Measurements from ENCODE around the gene HRH1.
A peak's percentile ranks its signal among the peaks of the same experiment; 100 is the strongest.
"Not testable (repeated sequence)": the region's sequence is repeated elsewhere in the genome, so short reads cannot be mapped to it uniquely, and the experiment has no call there.

Gene HRH1

GRCh38 chr3:11245276-11245675 lies 91.0 kb downstream of the HRH1 start:
- H3K9me3 Mint-ChIP-seq = peaks cover 7% of the 10 kb centered on the region
- no peaks in the 10 kb centered on the region for H3K4me1 Mint-ChIP-seq (ENCODE audit: low read depth)
- H3K4me3 Mint-ChIP-seq = no peak overlapping the region
- no peaks in the 10 kb centered on the region for H3K36me3 Mint-ChIP-seq (ENCODE audit: low read depth)
- no peak overlapping the region for H3K27ac Mint-ChIP-seq
- no peaks in the 10 kb centered on the region for H3K27me3 Mint-ChIP-seq (ENCODE audit: low read depth)

- no peaks in the 10 kb centered on the region for H3K4me1 Mint-ChIP-seq (ENCODE audit: low read depth)
- no peaks in the 10 kb centered on the region for H3K36me3 Mint-ChIP-seq (ENCODE audit: low read depth)
- no peak overlapping the region for H3K27ac Mint-ChIP-seq
- H3K27me3 Mint-ChIP-seq (ENCODE audit: low read depth) = no peaks in the 10 kb centered on the region
- H3K9me3 Mint-ChIP-seq = peaks cover 3% of the 10 kb centered on the region
- H3K4me3 Mint-ChIP-seq = no peak overlapping the region
Measured at GRCh38 chr3:11245827-11246662, 91.8 kb downstream of the HRH1 start.

- H3K36me3 Mint-ChIP-seq (ENCODE audit: low read depth) = no peaks in the 10 kb centered on the region
- H3K9me3 Mint-ChIP-seq = peaks cover 3% of the 10 kb centered on the region
- H3K27me3 Mint-ChIP-seq (ENCODE audit: low read depth) = no peaks in the 10 kb centered on the region
- H3K4me3 Mint-ChIP-seq = no peak overlapping the region
- no peak overlapping the region for H3K27ac Mint-ChIP-seq
- H3K4me1 Mint-ChIP-seq (ENCODE audit: low read depth) = peaks cover 5% of the 10 kb centered on the region
Measured at GRCh38 chr3:11246663-11246970, 92.3 kb downstream of the HRH1 start.

GRCh38 chr3:11247362-11247761 lies 93.1 kb downstream of the HRH1 start:
- no peaks in the 10 kb centered on the region for H3K36me3 Mint-ChIP-seq (ENCODE audit: low read depth)
- H3K27me3 Mint-ChIP-seq (ENCODE audit: low read depth) = no peaks in the 10 kb centered on the region
- no peak overlapping the region for H3K4me3 Mint-ChIP-seq
- no peak overlapping the region for H3K27ac Mint-ChIP-seq
- H3K9me3 Mint-ChIP-seq = peaks cover 3% of the 10 kb centered on the region
- peaks cover 5% of the 10 kb centered on the region for H3K4me1 Mint-ChIP-seq (ENCODE audit: low read depth)

GRCh38 chr3:11248596-11248995 lies 94.3 kb downstream of the HRH1 start:
- H3K27me3 Mint-ChIP-seq (ENCODE audit: low read depth) = peaks cover under 1% of the 10 kb centered on the region
- H3K4me3 Mint-ChIP-seq = no peak overlapping the region
- H3K27ac Mint-ChIP-seq = no peak overlapping the region
- no peaks in the 10 kb centered on the region for H3K36me3 Mint-ChIP-seq (ENCODE audit: low read depth)
- H3K9me3 Mint-ChIP-seq = peaks cover 2% of the 10 kb centered on the region
- peaks cover 5% of the 10 kb centered on the region for H3K4me1 Mint-ChIP-seq (ENCODE audit: low read depth)

- Mint-ChIP-seq H3K36me3 (ENCODE audit: low read depth) (no peaks in the 10 kb centered on the region), H3K27me3 (ENCODE audit: low read depth) (peaks cover 2% of the 10 kb centered on the region), H3K9me3 (no peaks in the 10 kb centered on the region), H3K4me1 (ENCODE audit: low read depth) (peaks cover 5% of the 10 kb centered on the region), H3K27ac (no peak overlapping the region), H3K4me3 (no peak overlapping the region)
Measured at GRCh38 chr3:11250902-11251806, 96.9 kb downstream of the HRH1 start.

- Mint-ChIP-seq H3K4me1 (ENCODE audit: low read depth) (peaks cover 5% of the 10 kb centered on the region), H3K9me3 (no peaks in the 10 kb centered on the region), H3K36me3 (ENCODE audit: low read depth) (no peaks in the 10 kb centered on the region), H3K27me3 (ENCODE audit: low read depth) (peaks cover 2% of the 10 kb centered on the region), H3K4me3 (no peak overlapping the region), H3K27ac (no peak overlapping the region)
Measured at GRCh38 chr3:11251807-11252176, 97.5 kb downstream of the HRH1 start.

- H3K27ac Mint-ChIP-seq = no peak overlapping the region
- no peaks in the 10 kb centered on the region for H3K9me3 Mint-ChIP-seq
- H3K4me1 Mint-ChIP-seq (ENCODE audit: low read depth) = peaks cover 5% of the 10 kb centered on the region
- H3K4me3 Mint-ChIP-seq = no peak overlapping the region
- H3K36me3 Mint-ChIP-seq (ENCODE audit: low read depth) = no peaks in the 10 kb centered on the region
- peaks cover 2% of the 10 kb centered on the region for H3K27me3 Mint-ChIP-seq (ENCODE audit: low read depth)
Measured at GRCh38 chr3:11254876-11255275, 100.6 kb downstream of the HRH1 start.

GRCh38 chr3:11255537-11255936 lies 101.2 kb downstream of the HRH1 start:
- H3K27me3 Mint-ChIP-seq (ENCODE audit: low read depth); H3K9me3 Mint-ChIP-seq; H3K4me3 Mint-ChIP-seq; H3K36me3 Mint-ChIP-seq (ENCODE audit: low read depth); H3K27ac Mint-ChIP-seq; H3K4me1 Mint-ChIP-seq (ENCODE audit: low read depth): not testable (repeated sequence)

- Mint-ChIP-seq H3K27ac (no peak overlapping the region), H3K4me3 (no peak overlapping the region), H3K9me3 (no peaks in the 10 kb centered on the region), H3K4me1 (ENCODE audit: low read depth) (no peaks in the 10 kb centered on the region), H3K27me3 (ENCODE audit: low read depth) (peaks cover 11% of the 10 kb centered on the region), H3K36me3 (ENCODE audit: low read depth) (no peaks in the 10 kb centered on the region)
Measured at GRCh38 chr3:11258958-11259357, 104.7 kb downstream of the HRH1 start.

- Mint-ChIP-seq H3K4me1 (ENCODE audit: low read depth) (no peaks in the 10 kb centered on the region), H3K9me3 (no peaks in the 10 kb centered on the region), H3K27me3 (ENCODE audit: low read depth) (peaks cover 20% of the 10 kb centered on the region), H3K36me3 (ENCODE audit: low read depth) (no peaks in the 10 kb centered on the region), H3K27ac (no peak overlapping the region), H3K4me3 (no peak overlapping the region)
Measured at GRCh38 chr3:11260460-11260859, 106.2 kb downstream of the HRH1 start.

GRCh38 chr3:11269007-11269406 lies 114.7 kb downstream of the HRH1 start:
- Mint-ChIP-seq H3K36me3 (ENCODE audit: low read depth) (no peaks in the 10 kb centered on the region), H3K4me3 (no peak overlapping the region), H3K4me1 (ENCODE audit: low read depth) (peaks cover 18% of the 10 kb centered on the region), H3K27ac (no peak overlapping the region), H3K9me3 (no peaks in the 10 kb centered on the region), H3K27me3 (ENCODE audit: low read depth) (peaks cover 13% of the 10 kb centered on the region)

GRCh38 chr3:11271986-11272904 lies 118.0 kb downstream of the HRH1 start, which contains the start of gene ATG7:
Gene ATG7 (plus strand): TSS chr3:11272397. CDS start chr3:11298696, 26,299 bp downstream.
- Mint-ChIP-seq H3K9me3 (peaks cover 6% of the 10 kb centered on the region), H3K27me3 (ENCODE audit: low read depth) (peaks cover 6% of the 10 kb centered on the region), H3K36me3 (ENCODE audit: low read depth) (peaks cover 27% of the 10 kb centered on the region)

GRCh38 chr3:11272906-11273574 lies 118.7 kb downstream of the HRH1 start:
- Mint-ChIP-seq H3K27me3 (ENCODE audit: low read depth) (peaks cover 4% of the 10 kb centered on the region), H3K27ac (peak overlapping the region; percentile 94), H3K9me3 (peaks cover 6% of the 10 kb centered on the region), H3K4me1 (ENCODE audit: low read depth) (peaks cover 43% of the 10 kb centered on the region), H3K36me3 (ENCODE audit: low read depth) (peaks cover 33% of the 10 kb centered on the region), H3K4me3 (peak overlapping the region; percentile 93)

More at GRCh38 chr3:11271986-11272904, 118.0 kb downstream of the HRH1 start, which contains the start of gene ATG7:
- H3K4me3 Mint-ChIP-seq = peak within 1 kb of the TSS; percentile 93
- peaks cover 43% of the 10 kb centered on the region for H3K4me1 Mint-ChIP-seq (ENCODE audit: low read depth)
- peak within 1 kb of the TSS; percentile 94 for H3K27ac Mint-ChIP-seq

All from T-helper 1 cell treated with Interleukin-12 subunit alpha and Interleukin-12 subunit beta and Interleukin-4 antibody, amounts not matched to agents 30 μg/mL and 1 μg/mL, for 36 hours (primary cell).